H1 (cell line): ENCODE measurements around the gene SLC4A1. TPM values are rescaled to one million over a fixed set of nuclear protein-coding genes. Genes with fewer than 3 reads are reported as not detected.

Experiments used
- CTCF ChIA-PET: fragments of 300-600 bp; sonication (Branson Sonifier 250); formaldehyde crosslinking; loops from one replicate; lab custom pipeline; 2021; ENCODE audit not compliant: partially characterized antibody; lab: Charles Lee
- POLR2A ChIA-PET: fragments of 300-600 bp; sonication (Branson Sonifier 250); formaldehyde crosslinking; loops from one replicate; lab custom pipeline; 2021; ENCODE audit warnings: inconsistent platforms; ENCODE audit not compliant: partially characterized antibody; lab: Charles Lee
- DNase-seq, 2 experiments: peaks; one replicate each; pipeline versions ENCODE4 v3.0.0 to v3.0.0-alpha.2; 2010 to 2022; ENCODE audit warnings: low spot score in 2 of 2, low read depth in 1 of 2, mixed read lengths in 1 of 2
- FAIRE-seq: peaks from 2 replicates; lab custom pipeline; 2011; peaks lifted over from hg19 to GRCh38; lab: Jason Lieb, UNC
- H2AFZ ChIP-seq: 2 replicates; pipeline ENCODE4 v1.8.1; 2012; ENCODE audit warnings: low read length, inconsistent platforms
- H2AK5ac ChIP-seq: 2 replicates; pipeline ENCODE4 v1.6.1; 2013; ENCODE audit warnings: low read depth, low read length
- H2BK120ac ChIP-seq: replicated peaks from 2 replicates; pipeline ENCODE3; 2013; ENCODE audit warnings: low read depth, low read length, inconsistent platforms
- H2BK12ac ChIP-seq: 2 replicates; pipeline ENCODE4 v1.6.1; 2013; ENCODE audit warnings: low read depth, low read length
- H2BK15ac ChIP-seq: 2 replicates; pipeline ENCODE4 v1.6.1; 2013; ENCODE audit warnings: low read length
- H2BK20ac ChIP-seq: 2 replicates; pipeline ENCODE4 v1.6.1; 2013; ENCODE audit warnings: low read length
- H2BK5ac ChIP-seq: 2 replicates; pipeline ENCODE4 v1.6.1; 2013; ENCODE audit warnings: low read depth, low read length
- H3K14ac ChIP-seq: 2 replicates; pipeline ENCODE4 v1.6.1; 2013; ENCODE audit warnings: inconsistent platforms; ENCODE audit not compliant: insufficient read length
- H3K18ac ChIP-seq: 2 replicates; pipeline ENCODE4 v1.6.1; 2013; ENCODE audit warnings: low read length; ENCODE audit errors: extremely low read depth
- H3K23ac ChIP-seq: 2 replicates; pipeline ENCODE4 v1.6.1; 2013; ENCODE audit warnings: inconsistent platforms; ENCODE audit not compliant: insufficient read length
- H3K23me2 ChIP-seq: 2 replicates; pipeline ENCODE4 v1.6.1; 2013; ENCODE audit warnings: low read depth, low read length
- H3K27ac ChIP-seq: 2 replicates; pipeline ENCODE4 v1.6.1; 2011; ENCODE audit warnings: low read depth, low read length, inconsistent platforms
- H3K27me3 ChIP-seq, 4 experiments: replicated peaks in 1 of 4; 1 replicate in 1 of 4; 2 replicates in 3 of 4; pipeline versions ENCODE4 v1.6.1 to v1.8.1; 2011 to 2013; ENCODE audit warnings: low read length in 3 of 4, mild to moderate bottlenecking in 3 of 4, inconsistent platforms in 2 of 4, mixed read lengths in 2 of 4, moderate library complexity in 1 of 4; ENCODE audit not compliant: control insufficient read depth in 3 of 4, insufficient read depth in 3 of 4; ENCODE audit errors: extremely low read depth in 1 of 4
- H3K36me3 ChIP-seq, 4 experiments: 2 replicates each; pipeline versions ENCODE4 v1.6.1 to v1.8.1; 2011 to 2013; ENCODE audit warnings: mild to moderate bottlenecking in 4 of 4, low read length in 3 of 4, moderate library complexity in 2 of 4, control low read depth in 1 of 4, inconsistent platforms in 1 of 4; ENCODE audit not compliant: insufficient read depth in 4 of 4, control insufficient read depth in 2 of 4
- H3K4ac ChIP-seq: replicated peaks from 2 replicates; pipeline ENCODE3; 2013; ENCODE audit warnings: low read length, low read depth, mixed read lengths, inconsistent platforms; ENCODE audit not compliant: insufficient read length
- H3K4me1 ChIP-seq, 4 experiments: replicated peaks in 1 of 4; 1 replicate in 1 of 4; 2 replicates in 3 of 4; pipeline versions ENCODE4 v1.6.1 to v1.8.1; 2011 to 2013; ENCODE audit warnings: low read length in 3 of 4, inconsistent platforms in 2 of 4, mixed read lengths in 1 of 4; ENCODE audit not compliant: insufficient read depth in 4 of 4, control insufficient read depth in 3 of 4
- H3K4me2 ChIP-seq, 2 experiments: 2 replicates each; pipeline versions ENCODE4 v1.6.1 to v1.8.1; 2011 to 2013; ENCODE audit warnings: low read depth in 2 of 2, low read length in 2 of 2, control low read depth in 1 of 2, inconsistent platforms in 1 of 2, mild to moderate bottlenecking in 1 of 2; ENCODE audit not compliant: insufficient read depth in 1 of 2
- H3K4me3 ChIP-seq, 4 experiments: fragments of 200-600, 300-600 bp in 1 of 4; sonication (generic), shearing (Covaris generic), sonication (Bioruptor Twin) in 1 of 4; 2 replicates each; pipeline versions ENCODE4 v1.5.1 to v1.8.1; 2011 to 2016; ENCODE audit warnings: low read length in 4 of 4, low read depth in 3 of 4, control low read depth in 2 of 4, inconsistent platforms in 2 of 4, mild to moderate bottlenecking in 2 of 4, mixed read lengths in 1 of 4, moderate library complexity in 1 of 4; ENCODE audit not compliant: insufficient read depth in 2 of 4; ENCODE audit errors: extremely low read depth in 1 of 4
- H3K56ac ChIP-seq: replicated peaks from 2 replicates; pipeline ENCODE3; 2013; ENCODE audit warnings: low read depth, mild to moderate bottlenecking, mixed read lengths, low read length, inconsistent platforms; ENCODE audit not compliant: insufficient read length
- H3K79me1 ChIP-seq: 2 replicates; pipeline ENCODE4 v1.6.1; 2013; ENCODE audit warnings: low read depth, low read length, control low read depth
- H3K79me2 ChIP-seq, 2 experiments: 2 replicates each; pipeline versions ENCODE4 v1.6.1 to v1.8.1; 2012 to 2013; ENCODE audit warnings: low read length in 2 of 2, mild to moderate bottlenecking in 2 of 2, inconsistent platforms in 1 of 2; ENCODE audit not compliant: insufficient read depth in 2 of 2, control insufficient read depth in 1 of 2
- H3K9ac ChIP-seq, 4 experiments: replicated peaks in 1 of 4; 1 replicate in 1 of 4; 2 replicates in 3 of 4; pipeline versions ENCODE4 v1.6.1 to v1.8.1; 2011 to 2013; ENCODE audit warnings: low read depth in 3 of 4, low read length in 3 of 4, control low read depth in 2 of 4, mild to moderate bottlenecking in 2 of 4, moderate library complexity in 2 of 4, inconsistent platforms in 1 of 4; ENCODE audit errors: extremely low read depth in 1 of 4
- H3K9me3 ChIP-seq, 2 experiments: 2 replicates each; pipeline versions ENCODE4 v1.6.1 to v1.8.1; 2012 to 2013; ENCODE audit warnings: mild to moderate bottlenecking in 2 of 2, moderate library complexity in 2 of 2, control low read depth in 1 of 2, inconsistent platforms in 1 of 2, low read depth in 1 of 2, low read length in 1 of 2, mixed read lengths in 1 of 2; ENCODE audit not compliant: insufficient read depth in 2 of 2
- H4K20me1 ChIP-seq, 2 experiments: replicated peaks in 1 of 2; 2 replicates each; pipeline versions ENCODE3 to v1.8.1; 2011 to 2013; ENCODE audit warnings: inconsistent platforms in 2 of 2, low read length in 2 of 2, mild to moderate bottlenecking in 1 of 2; ENCODE audit not compliant: insufficient read depth in 2 of 2, control insufficient read depth in 1 of 2
- H4K5ac ChIP-seq: 2 replicates; pipeline ENCODE4 v1.6.1; 2013; ENCODE audit warnings: low read length, low read depth, mixed read lengths, inconsistent platforms; ENCODE audit not compliant: insufficient read length
- H4K8ac ChIP-seq: 2 replicates; pipeline ENCODE4 v1.8.0; 2013; ENCODE audit warnings: mild to moderate bottlenecking, moderate library complexity, low read length, inconsistent platforms; ENCODE audit not compliant: insufficient read depth; ENCODE audit errors: extremely low read depth
- H4K91ac ChIP-seq: replicated peaks from 2 replicates; pipeline ENCODE3; 2013; ENCODE audit warnings: low read length, mixed read lengths, inconsistent platforms; ENCODE audit not compliant: insufficient read length
- BRCA1 ChIP-seq: IDR thresholded peaks from 2 replicates; pipeline ENCODE4 v1.6.1; 2012; ENCODE audit warnings: low read depth, low read length, improper control_type of control experiment
- CBX5 ChIP-seq: fragments of 300-800, 300-1000 bp; sonication (generic); IDR thresholded peaks from 2 replicates; pipeline ENCODE4 v1.7.1; 2016; ENCODE audit warnings: antibody characterized with exemption, low read length, low read depth
- TAF1 ChIP-seq: IDR thresholded peaks from 2 replicates; pipeline ENCODE4 v1.6.1; 2011; ENCODE audit warnings: mild to moderate bottlenecking, low read depth, low read length
- YY1 ChIP-seq: IDR thresholded peaks from 2 replicates; pipeline ENCODE4 v1.6.1; 2011; ENCODE audit warnings: low read depth, mild to moderate bottlenecking, low read length
- WGBS, 2 experiments: shearing (Covaris generic) in 1 of 2; methylation state at CpG; one replicate each; pipeline versions ENCODE4 v1.1.6 to v1.1.7; 2013 to 2015; ENCODE audit warnings: low lambda C conversion rate in 2 of 2, mixed read lengths in 2 of 2, inconsistent platforms in 1 of 2, low coverage in 1 of 2, missing lambda C conversion rate in 1 of 2; ENCODE audit not compliant: insufficient replicate concordance in 2 of 2, insufficient coverage in 1 of 2, insufficient read length in 1 of 2; ENCODE audit errors: extremely low coverage in 1 of 2, missing lambda C conversion rate in 1 of 2; 5-methylcytosine and 5-hydroxymethylcytosine counted together
- polyA plus RNA-seq, 7 experiments: library from polyadenylated mRNA; depleted of rRNA in 3 of 7; stranded (reverse) in 5 of 7; unstranded in 2 of 7; fragments of >200 nt in 5 of 7; fragments of 200-250 nt in 2 of 7; gene quantifications; 1 replicate in 5 of 7; 2 replicates in 1 of 7; 4 replicates in 1 of 7; pipeline versions ENCODE4 v1.2.1 to v1.2.3, GENCODE V29; 2011 to 2013; ENCODE audit warnings: missing spikeins in 2 of 7, mixed read lengths in 2 of 7
- total RNA-seq: library from RNA; stranded (reverse); fragmentation: NEBNext Ultra II Directional; extraction: Animal tissue kit (Norgen Biotek cat#: 25700); gene quantifications from 2 replicates; pipeline ENCODE4 v1.2.1, GENCODE V29; 2021

Gene SLC4A1
- total and polyA plus RNA-seq, 2 of the 8 experiments (the other 6 are each of a cell fraction or from before 2014, with no cell fraction given): 0.08 TPM; not detected in 1

DNA sequence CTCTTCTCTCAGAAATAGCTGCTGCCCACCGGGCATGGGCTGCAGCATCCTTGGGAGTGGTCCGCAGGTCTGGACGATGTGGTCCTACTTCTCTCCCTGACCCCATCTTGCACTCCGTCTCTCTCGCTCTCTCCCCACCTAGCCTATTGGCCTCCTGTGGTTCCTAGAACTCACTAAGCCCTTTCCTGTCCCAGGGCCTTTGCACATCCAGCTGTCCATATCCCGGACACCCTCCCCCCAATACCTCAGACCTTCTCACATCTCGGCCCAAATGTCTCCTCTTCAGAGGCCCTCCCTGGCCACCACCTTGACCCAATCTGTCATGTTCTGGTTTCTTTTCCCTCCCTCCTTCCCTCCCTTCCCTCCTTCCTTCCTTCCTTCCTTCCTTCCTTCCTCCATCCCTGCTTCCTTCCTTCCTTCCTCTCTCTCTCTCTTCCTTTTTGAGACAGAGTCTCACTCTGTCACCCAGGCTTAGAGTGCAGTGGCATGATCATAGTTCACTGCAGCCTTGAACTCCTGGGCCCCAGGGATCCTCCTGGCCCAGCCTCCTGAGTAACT, 4.5 kb downstream of the SLC4A1 start:
- H3K79me1 ChIP-seq: no peaks in the 10 kb centered on the region
- ChIA-PET POLR2A (no interaction called here), CTCF (interaction anchor here (0.6 to 1.4 kb wide), 7 partner anchors 13 to 269 kb away, joined by 3 to 6 read pairs (median 3); no protein-coding TSS in a partner anchor)
- DNase-seq (no peak), FAIRE-seq (no peak)
- H2AFZ ChIP-seq: no peak overlapping the region
- H2AK5ac ChIP-seq: no peak overlapping the region
- no peak overlapping the region for H3K4me2 ChIP-seq
- no peak overlapping the region for H4K8ac ChIP-seq
- H3K23me2 ChIP-seq: no peaks in the 10 kb centered on the region
- no peak overlapping the region for H4K91ac ChIP-seq
- no peak overlapping the region for H3K56ac ChIP-seq
- no peak overlapping the region for H3K18ac ChIP-seq
- H3K27ac ChIP-seq: no peak overlapping the region
- no peaks in the 10 kb centered on the region for H3K27me3 ChIP-seq
- no peak overlapping the region for H3K14ac ChIP-seq
- no peak overlapping the region for H3K9ac ChIP-seq
- no peaks in the 10 kb centered on the region for H4K20me1 ChIP-seq
- no peak overlapping the region for H3K4ac ChIP-seq
- H2BK15ac ChIP-seq: no peak overlapping the region
- H3K36me3 ChIP-seq: no peaks in the 10 kb centered on the region
- 90% methylated on average over 7 of the region's 7 CpGs; no CpG with 5 or more reads in 1 of the 2 experiments for WGBS, 2 experiments
- H3K23ac ChIP-seq: no peak overlapping the region
- no peak overlapping the region for H2BK5ac ChIP-seq
- no peak for TF ChIP-seq BRCA1
- TF ChIP-seq YY1: no peak
- no peak for TF ChIP-seq TAF1
- no peak for TF ChIP-seq CBX5
- no peaks in the 10 kb centered on the region for H3K4me1 ChIP-seq
- H3K4me3 ChIP-seq: no peak overlapping the region
- H2BK20ac ChIP-seq: no peak overlapping the region
- H2BK12ac ChIP-seq: no peak overlapping the region
- no peak overlapping the region for H4K5ac ChIP-seq
- H3K79me2 ChIP-seq: no peaks in the 10 kb centered on the region
- H2BK120ac ChIP-seq: no peak overlapping the region
- H3K9me3 ChIP-seq: no peaks in the 10 kb centered on the region
